Astrocyte (in vitro differentiated cells and primary cell): ENCODE measurements around the gene NPTXR.

Experiments used
- EZH2 ChIP-seq: IDR thresholded peaks from 2 replicates; pipeline ENCODE4 v1.6.1; 2012; ENCODE audit warnings: mild to moderate bottlenecking, low read length, inconsistent platforms; ENCODE audit not compliant: insufficient read depth
- TF ChIP-seq, protein P1 (sequence below): IDR thresholded peaks from 2 replicates; pipeline ENCODE4 v1.5.1; 2011; ENCODE audit warnings: low read depth, mild to moderate bottlenecking, inconsistent platforms, low read length, moderate library complexity; ENCODE audit not compliant: insufficient read depth

DNA sequence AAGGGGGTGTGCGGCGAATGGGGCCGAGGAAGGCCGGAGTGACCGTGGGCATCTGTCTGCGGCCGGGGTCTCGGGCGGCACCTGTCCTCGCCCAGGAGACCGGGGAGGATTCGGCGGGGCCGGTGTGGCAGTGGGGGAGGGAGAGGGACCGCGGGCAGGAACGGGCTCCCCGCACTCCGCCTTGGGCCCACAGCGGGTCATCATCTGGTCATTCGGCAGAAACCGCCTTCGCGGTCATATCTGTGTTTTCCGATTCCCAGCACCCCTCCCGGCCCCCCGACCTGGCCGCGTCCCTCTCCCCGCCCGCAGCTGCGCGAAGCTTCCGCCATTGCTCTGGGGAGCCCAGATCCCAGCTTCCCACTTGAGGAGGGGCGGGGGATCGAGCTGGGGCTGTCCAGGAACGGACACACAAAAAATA, 29.0 kb upstream of the NPTXR start:
- TF ChIP-seq, protein P1, sequence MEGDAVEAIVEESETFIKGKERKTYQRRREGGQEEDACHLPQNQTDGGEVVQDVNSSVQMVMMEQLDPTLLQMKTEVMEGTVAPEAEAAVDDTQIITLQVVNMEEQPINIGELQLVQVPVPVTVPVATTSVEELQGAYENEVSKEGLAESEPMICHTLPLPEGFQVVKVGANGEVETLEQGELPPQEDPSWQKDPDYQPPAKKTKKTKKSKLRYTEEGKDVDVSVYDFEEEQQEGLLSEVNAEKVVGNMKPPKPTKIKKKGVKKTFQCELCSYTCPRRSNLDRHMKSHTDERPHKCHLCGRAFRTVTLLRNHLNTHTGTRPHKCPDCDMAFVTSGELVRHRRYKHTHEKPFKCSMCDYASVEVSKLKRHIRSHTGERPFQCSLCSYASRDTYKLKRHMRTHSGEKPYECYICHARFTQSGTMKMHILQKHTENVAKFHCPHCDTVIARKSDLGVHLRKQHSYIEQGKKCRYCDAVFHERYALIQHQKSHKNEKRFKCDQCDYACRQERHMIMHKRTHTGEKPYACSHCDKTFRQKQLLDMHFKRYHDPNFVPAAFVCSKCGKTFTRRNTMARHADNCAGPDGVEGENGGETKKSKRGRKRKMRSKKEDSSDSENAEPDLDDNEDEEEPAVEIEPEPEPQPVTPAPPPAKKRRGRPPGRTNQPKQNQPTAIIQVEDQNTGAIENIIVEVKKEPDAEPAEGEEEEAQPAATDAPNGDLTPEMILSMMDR, result no peak
- TF ChIP-seq EZH2, result no peak
